GM21367 (cell line): Measurements from ENCODE around the gene MTHFD1L.

Source experiments
- ATAC-seq: cut with Tn5 transposase; IDR thresholded peaks from one replicate; pipeline ENCODE4 v1.9.1; 2021; ENCODE audit not compliant: unreplicated experiment

The MTHFD1L gene

DNA sequence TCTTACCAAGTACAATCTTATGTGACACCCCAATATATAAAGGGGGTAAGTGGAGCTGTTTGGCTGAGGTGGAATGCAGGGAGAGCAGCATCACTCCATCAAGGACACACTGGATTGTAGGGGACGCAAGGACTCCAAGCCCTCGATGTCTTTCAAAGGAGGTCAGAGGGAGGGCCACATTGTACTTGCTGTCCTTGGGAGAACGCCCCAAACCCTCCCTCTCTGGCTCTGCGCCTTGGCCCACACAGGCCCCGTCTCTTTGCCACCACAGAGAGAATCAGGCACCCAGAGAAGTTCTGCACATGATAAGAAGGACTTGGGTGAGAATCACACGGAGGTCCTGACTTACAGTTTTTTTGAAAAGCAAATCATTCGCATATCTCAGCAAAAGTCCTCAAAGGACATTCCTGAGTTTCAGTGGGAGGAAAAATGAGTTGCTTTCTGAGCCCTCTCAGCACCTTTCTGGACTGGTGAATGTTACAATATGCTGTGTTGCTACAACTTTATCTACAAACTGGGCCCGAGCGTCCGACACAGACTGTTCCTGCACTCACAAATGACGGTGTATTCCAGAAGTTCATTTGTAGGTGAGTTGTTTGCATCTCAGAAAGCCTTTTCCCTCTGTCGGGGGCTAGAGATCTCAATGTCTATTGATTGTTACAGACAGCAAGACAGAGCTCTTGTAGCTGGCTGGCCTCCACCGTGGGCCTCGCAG lies 281.8 kb downstream of the MTHFD1L start:
- no peak for ATAC-seq

- ATAC-seq: no peak
Observed at GRCh38 chr6:151148111-151148510, 282.6 kb downstream of the MTHFD1L start.

GRCh38 chr6:151149793-151150192 lies 284.3 kb downstream of the MTHFD1L start:
- no peak for ATAC-seq
